Anterior cingulate cortex (tissue), 58 donors: Measurements from ENCODE around the gene BRAP.
"Not testable (repeated sequence)": the region's sequence is repeated elsewhere in the genome, so short reads cannot be mapped to it uniquely, and the experiment has no call there.

ENCODE experiments used
- DNase-seq, 58 donors: peaks; one replicate each; lab custom pipeline; 2025; lab: John Stamatoyannopoulos, UW

BRAP gene

GRCh38 chr12:111626230-111626629 lies 59.5 kb downstream of the BRAP start:
- DNase-seq = no peak

- no peak for DNase-seq
These were observed 61.2 kb downstream of the BRAP start for GRCh38 chr12:111624540-111624939.

DNA sequence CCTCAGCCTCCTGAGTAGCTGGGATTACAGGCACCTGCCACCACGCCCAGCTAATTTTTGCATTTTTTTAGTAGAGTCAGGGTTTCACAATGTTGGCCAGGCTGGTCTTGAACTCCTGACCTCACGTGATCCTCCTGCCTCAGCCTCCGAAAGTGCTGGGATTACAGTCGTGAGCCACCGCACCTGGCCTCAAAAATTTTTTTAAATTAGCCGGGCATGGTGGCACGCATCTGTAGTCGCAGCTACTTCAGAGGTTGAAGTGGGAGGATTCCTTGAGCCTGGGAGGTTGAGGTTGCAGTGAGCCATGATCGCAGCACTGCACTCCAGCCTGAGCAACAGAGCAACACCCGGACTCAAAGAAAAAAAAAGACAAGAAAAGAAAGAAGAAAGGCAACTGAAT lies 67.9 kb downstream of the BRAP start:
- not testable (repeated sequence) for DNase-seq

- no peak for DNase-seq
These were observed 69.6 kb downstream of the BRAP start for GRCh38 chr12:111616177-111616623.

- no peak for DNase-seq
These were observed 78.5 kb downstream of the BRAP start for GRCh38 chr12:111607239-111607638.

GRCh38 chr12:111606767-111607230 lies 79.0 kb downstream of the BRAP start:
- DNase-seq = peak in 3 of 58 donors; percentile 1 to 44 (median 6)

GRCh38 chr12:111605911-111606766 lies 79.6 kb downstream of the BRAP start:
- DNase-seq = peak in 4 of 58 donors; percentile 1 to 24 (median 6)

DNA sequence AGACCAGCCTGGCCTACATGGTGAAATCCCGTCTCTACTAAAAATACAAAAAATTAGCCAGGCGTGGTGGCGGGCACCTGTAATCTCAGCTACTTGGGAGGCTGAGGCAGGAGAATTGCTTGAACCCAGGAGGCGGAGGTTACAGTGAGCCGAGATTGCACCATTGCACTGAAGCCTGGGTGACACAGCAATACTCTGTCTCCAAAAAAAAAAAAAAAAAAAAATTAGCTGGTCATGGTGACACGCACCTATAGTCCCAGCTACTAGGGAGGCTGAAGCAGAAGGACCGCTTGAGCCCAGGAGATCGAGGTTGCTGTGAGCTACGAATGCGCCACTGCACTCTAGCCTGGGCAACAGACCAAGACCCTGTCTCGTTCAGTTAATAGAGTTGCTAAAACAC lies 82.9 kb downstream of the BRAP start:
- DNase-seq = not testable (repeated sequence)

DNA sequence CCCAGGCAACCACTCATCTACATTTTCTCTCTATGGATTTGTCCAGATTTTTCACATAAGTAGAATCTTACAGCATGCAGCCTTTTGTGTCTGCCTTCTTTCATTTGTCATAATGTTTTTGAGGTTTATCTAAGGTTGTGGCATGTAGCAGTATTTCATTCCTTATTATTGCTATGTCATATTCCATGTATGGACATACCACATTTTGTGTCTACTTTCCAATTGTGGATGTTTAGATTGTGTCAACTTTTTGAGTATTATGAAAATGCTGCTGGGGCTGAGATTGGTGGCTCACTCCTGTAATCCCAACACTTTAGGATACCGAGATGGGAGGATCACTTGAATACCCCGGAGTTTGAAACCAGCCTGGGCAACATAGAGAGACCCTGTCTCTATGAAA lies 83.4 kb downstream of the BRAP start:
- no peak for DNase-seq

DNA sequence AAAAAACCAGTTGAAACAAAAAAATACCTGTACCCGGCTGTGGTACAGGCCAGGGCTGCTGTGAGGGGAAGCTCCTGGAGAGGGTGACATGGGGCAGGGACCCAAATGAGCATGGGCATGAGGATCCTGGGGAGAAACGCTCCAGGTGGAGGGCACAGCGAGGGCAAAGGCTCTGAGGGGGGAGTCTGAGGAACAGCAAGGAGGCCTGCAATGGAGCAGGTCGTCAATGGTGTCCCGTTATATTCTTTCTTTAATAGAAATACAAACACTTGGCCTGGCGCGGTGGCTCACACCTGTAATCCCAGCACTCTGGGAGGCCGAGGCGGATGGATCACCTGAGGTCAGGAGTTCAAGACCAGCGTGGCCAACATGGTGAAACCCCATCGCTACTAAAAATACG lies 84.8 kb downstream of the BRAP start:
- DNase-seq = not testable (repeated sequence)

GRCh38 chr12:111600205-111600642 lies 85.5 kb downstream of the BRAP start:
- no peak for DNase-seq

DNA sequence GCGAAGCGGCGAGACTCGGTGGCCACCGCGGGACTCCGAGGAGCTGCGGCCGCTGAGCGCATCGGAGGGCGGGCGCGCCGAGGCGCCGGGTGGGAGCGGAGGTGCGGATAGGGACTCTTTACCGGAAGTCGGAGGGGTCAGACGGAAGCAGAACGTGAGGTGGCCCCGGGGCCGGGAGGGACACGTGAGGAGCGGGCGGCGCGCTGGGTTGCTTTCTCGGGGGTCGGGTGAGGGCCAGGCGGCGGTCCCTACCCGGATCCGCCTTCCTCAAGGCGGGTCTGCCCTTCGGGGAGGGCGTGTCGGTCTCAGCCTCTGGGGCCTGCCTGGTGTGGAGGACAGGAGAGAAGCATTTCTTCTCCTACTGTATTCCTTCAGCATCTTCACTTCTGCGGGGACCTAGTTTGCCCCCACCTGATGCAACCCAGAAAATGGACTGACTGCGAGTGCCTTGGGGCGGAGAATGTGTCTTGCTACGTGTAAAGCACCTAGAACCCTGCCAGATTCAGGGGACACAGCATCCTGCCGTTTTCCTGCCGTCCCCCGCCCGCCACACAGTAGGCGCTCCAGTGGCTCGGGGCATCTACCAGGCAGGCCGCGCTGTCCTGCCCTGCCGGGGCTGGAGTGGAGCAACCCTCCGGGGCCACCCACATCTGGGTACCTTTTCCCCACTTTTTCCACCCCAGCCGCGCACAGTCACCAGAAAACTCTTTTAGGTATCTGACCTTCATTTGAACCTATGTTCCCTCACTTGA lies 86.1 kb downstream of the BRAP start:
- peak; percentile 56 to 92 (median 84) for DNase-seq

GRCh38 chr12:111598637-111599452 lies 86.9 kb downstream of the BRAP start, which contains the start of gene ATXN2:
ATXN2 (minus strand) TSS chr12:111599315; CDS start chr12:111599034, 281 bp downstream.
- DNase-seq = peak in 52 of 58 donors; percentile 6 to 91 (median 70)

DNA sequence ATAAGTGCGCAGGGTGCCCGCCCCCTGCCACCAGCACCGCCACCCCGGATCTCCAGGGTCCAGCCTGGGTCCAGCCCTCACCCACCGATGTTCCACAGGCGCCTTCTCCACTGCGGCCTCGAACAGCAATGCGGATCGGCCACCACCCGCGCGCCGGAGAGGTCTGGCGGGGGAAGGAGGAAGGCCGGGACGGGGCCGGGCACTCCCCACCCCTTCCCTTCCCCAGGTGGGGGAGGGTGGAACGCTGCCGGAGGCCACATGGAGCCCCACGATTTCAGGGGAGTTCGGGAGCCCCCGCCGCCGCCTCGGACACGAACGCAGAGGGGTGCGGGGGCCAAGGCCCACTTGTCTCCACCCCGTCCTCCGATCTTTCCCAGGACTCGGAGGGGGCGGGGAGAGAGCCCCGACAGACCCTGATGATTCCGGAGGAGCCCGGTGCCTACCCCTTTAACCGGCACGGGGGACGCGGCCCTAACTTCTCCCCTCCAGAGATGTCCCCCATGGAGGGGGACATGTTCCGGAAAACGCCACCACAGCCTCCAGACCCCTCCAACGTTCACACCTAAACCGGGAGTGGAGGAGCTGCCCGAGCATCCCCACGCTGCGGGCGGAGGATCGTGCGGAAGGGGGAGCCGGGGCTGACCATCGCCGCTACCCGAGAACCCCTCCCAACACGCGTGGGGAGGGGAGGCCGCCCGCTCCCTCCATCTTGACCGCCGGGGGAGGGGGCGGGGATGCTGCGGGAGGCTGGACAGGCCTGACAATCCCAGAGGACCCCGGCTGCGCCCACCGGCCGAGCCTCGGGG lies 87.7 kb downstream of the BRAP start:
- peak in 52 of 58 donors; percentile 8 to 75 (median 41) for DNase-seq

DNA sequence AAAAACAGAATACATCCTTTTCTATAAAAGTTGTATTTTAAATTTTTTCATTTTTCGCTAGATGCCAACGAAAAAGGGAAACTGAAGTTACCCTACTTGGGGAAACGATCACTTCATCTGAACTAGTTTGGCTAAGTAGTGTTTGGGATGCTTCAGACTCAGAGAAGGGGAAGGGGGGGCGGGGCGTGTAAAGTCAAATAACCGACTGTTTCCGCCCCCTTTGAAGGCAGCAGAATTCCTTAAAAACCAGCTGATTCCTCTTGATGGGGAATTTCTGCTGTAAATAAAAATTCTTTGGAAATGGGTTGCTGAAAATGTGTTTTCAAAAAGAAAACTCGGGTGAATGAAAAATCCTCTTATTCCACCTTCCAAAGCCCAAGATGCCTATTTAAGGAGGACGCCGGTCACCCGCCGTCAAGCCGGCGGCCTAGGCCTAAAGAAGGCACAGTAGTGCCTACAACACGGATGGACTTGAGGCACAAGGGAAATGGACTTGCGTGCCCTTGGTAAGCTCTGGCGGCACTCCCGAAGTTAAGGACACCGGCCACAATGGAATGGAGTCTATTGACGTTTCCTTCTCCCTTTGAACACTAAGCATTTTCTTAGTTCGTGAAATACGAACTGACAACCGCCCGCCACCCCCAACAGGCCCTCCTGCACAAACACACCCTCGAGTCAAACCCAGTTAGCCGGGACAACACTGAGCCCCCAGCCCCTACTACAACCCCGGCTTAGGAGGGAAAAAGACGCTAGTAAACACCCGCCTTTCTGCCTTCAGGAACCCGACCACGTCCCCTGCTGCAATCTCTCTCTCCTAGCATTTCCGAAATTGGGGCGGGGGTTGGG lies 88.5 kb downstream of the BRAP start:
- peak in 45 of 58 donors; percentile 4 to 67 (median 26) for DNase-seq

- not testable (repeated sequence) for DNase-seq
These were observed 90.4 kb downstream of the BRAP start for GRCh38 chr12:111595341-111595835.
